Activated T-helper 9 cell treated with anti-CD3 and anti-CD28 coated beads, Interleukin-2, amount 50 U/mL, for 16 hours (primary cell): Measurements from ENCODE around the gene GNAO1.

ENCODE experiments used
- DNase-seq: peaks from one replicate; pipeline ENCODE4 v3.0.0-alpha.2; 2020; ENCODE audit warnings: low read depth

GNAO1 gene

DNA sequence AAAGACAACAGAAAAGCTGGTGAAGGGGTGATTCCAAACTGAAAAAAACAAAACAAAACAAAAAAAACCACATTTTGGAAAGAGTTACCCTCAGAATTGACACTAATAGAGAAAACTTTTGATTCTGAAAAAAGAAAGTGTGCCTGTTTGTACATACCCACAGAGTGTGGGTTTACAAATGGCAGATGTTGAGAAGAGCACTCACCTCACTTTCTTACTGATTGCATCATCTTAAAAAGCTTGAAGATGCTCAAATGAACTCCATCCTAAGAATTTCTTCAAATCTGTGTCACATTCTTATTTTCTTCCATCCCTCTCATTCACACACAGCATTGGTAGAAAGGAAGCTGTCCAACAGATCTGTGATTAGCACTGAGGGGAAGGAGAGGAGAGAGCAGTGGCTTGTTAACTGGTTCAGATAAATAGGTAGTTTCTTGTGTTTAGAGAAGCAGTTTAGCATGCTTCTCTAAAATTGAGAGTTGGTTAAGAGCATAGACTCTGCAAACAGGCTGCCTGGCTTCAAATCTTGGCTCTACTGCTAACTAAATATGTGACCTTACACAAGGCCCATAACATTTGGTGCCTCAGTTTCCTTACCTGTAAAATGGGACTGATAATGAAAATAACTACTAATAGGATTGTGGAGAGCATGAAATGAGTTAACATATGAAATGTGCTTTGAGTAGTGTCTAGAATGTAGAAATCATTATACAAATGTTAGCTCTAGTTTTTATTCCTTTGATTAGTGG lies 6.9 kb downstream of the GNAO1 start:
- no peak for DNase-seq

DNA sequence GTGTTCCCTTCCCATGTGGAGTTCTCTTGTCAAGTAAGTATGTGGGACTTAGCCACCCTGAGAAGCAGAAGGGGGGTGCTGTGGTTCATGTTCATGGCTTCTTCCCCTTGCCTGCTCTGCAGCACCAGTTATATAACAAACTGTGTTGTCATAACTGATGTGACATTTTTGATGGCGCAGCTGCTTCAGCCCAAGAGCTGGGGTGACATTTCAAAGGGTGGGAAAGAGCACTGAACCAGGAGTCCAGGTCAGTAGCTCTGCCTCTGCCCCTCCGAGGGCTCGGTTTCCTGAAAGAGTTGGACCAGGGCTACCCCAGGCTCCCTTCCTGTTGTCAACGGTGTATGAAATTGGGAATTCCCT lies 7.4 kb downstream of the GNAO1 start:
- no peak for DNase-seq

DNA sequence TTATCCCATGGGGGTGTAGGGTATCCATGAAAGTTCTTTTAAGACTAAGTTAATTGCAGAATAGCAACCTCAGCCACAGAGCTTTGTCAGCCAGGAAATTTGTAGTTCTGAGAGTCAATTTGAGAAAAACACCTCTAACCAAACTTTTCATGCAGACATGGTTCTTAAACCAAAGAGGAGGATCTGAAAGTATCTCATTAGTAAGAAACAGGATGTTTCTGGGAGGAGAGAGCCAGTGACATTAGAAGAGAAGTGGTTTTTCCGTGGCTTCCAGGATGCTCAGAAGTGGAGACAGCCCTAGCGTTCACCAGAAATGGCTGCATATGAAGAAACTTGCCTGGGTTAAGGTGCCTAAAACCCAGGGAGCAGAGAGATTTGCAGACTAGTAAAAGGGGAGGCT lies 7.9 kb downstream of the GNAO1 start:
- DNase-seq: no peak

DNA sequence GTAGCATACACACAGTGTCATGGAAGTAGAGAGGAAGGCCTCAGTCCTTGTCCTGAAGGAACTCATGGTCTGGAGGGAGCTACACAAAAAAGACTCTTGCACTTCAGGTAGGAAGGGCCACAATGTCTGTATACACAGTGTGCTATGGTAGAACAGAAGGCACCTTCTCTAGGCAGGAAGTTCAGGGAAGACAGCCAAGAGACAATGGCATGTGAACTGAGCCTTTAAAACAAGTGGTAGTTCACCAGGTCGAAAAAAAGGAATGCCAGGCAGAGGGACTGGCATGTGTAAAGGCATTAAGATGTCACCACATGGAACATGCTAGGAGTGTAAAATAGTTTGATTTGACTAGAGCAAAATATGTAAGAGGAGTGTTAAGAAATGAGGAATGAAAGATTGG lies 9.7 kb downstream of the GNAO1 start:
- DNase-seq: no peak

DNA sequence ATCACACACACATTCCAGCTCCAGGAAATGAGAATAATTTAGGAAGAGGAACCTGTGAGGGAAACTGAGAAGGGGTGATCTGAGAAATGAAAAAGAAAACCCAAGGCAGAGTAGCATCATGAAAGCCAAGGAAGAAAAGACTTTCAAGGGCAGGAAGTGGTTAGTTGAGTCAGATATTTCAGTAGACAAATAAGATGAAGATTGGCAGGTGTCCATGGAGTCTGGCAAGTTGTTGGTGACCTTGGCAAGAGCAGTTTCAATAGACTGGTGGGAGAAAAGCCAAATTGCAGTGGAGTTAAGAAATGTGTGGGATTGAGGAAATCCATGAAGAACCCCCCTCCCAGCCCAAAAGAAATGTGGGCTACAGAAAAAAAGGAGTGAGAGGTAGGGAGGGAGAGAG lies 10.7 kb downstream of the GNAO1 start:
- DNase-seq: no peak

GRCh38 chr16:56203052-56203451 lies 11.8 kb downstream of the GNAO1 start:
- peak; percentile 55 for DNase-seq

GRCh38 chr16:56204816-56205215 lies 13.5 kb downstream of the GNAO1 start:
- DNase-seq: no peak

DNA sequence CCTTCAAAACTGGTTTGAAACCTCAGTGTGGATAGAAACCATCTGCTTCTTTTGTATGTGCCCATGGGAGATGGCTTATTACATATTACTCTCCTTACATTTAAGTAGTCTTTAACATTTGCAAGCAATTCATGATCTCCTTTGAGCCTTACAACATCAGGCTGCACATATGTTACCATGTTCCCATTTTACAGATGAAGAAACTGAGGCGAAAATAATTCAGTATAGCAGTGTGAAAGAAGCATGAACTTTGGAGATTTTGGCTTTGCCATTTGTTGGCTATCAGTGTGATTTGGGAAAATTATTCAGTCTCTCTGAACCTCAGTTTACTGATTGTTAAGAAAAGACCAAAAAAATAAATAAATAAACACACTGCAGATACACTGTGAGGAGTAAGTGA lies 15.7 kb downstream of the GNAO1 start:
- no peak for DNase-seq

GRCh38 chr16:56207421-56207820 lies 16.1 kb downstream of the GNAO1 start:
- no peak for DNase-seq

- no peak for DNase-seq
Measured at GRCh38 chr16:56211435-56211981, 20.2 kb downstream of the GNAO1 start.

- DNase-seq: no peak
Measured at GRCh38 chr16:56212144-56212543, 20.9 kb downstream of the GNAO1 start.

DNA sequence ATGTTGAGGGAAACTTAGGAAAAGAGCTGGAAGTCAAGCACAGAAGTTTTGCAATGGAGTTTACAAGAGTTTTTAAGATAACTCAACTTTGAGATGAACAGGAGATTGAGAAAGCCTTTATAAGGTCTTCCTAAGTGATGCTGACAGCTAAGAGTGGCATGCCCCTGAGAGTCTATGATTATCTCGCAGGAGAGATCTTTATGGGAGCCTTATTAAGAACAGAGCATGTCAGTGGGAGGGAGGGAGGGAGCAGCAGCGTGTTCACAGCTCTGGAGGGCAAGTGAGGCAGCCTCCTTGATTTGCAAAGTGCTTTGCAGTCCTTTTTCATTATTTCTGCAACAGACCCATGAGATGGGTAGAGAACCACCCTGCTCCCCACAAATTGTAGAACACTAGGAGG lies 30.7 kb downstream of the GNAO1 start:
- DNase-seq: no peak

DNA sequence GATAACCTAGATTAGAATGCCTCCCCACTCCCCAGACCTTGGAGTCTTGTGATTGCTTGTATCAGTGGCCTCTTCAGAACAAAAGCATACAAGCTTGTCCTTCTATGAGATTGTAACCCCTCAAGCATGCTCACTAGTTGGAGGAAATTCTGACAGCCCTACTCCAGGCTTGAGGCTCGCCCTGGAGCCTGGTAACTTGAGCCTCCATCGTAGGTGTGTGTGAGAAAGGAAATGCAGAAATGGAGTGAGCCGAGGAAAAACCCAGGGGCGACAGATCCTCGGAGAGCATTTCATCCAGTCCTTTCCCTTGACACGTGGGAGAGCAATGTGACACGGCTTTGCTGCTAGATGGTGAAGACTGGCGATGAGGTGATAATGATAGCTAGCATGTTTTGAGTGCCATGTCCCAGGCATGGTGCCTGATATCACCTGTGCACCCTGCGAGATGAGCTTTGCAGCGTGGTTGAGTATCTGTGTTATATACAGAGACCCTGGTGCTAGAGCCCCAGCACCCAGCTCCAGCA lies 31.2 kb downstream of the GNAO1 start:
- no peak for DNase-seq

DNA sequence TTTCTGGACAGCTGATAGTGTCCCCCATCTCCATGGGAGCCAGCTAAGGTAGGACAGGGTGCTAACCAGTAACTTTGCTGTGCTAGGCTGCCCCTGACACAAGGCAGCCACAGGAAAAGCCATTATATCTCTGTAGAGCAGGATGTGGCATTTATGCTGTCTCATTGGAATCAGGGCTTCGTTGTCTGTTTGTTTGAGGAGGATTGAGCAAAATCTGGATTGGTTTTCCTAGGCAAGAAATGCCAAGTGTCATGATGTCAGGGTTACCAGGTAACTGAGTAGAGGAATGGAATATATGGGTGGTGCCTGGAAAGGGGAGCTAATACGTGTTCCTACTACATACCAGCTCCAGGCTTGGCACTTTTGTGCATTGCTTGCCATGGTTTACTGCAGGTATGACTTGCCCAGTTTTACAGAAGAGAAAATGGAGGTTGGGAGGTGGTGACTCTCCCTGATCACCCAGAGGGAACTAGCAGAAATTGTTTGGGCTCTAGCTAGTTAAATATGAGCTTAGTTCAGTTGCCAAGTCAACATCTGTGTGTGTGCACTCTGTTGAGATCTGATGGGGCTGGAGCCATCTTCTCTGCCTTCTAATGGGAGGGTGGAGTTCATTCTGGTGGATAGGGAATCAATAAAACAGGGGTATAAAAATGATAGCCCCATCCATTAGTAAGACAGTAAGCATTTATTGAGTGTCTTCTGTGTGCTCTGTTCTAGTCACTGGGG lies 33.9 kb downstream of the GNAO1 start:
- DNase-seq: no peak

DNA sequence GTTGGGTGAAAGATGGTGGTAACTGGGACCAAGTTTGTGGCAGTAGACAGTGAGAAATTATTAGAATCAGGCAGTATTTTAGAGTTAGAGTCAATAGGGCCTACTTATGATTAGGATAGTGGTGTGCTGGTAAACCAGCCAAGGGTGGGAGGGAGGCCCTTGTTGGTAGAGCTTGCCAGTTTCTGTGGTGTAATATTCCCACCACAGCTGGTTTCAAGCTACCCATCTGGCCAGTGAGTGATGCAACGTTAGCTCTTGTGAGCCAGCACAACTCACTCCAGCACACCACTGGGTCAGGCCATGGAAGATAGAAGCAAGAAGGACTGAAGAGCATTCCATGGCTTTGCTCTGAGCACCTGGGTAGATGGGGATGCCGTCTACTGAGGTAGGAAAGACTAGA lies 34.9 kb downstream of the GNAO1 start:
- no peak for DNase-seq

- no peak for DNase-seq
Measured at GRCh38 chr16:56226845-56227525, 35.7 kb downstream of the GNAO1 start.

DNA sequence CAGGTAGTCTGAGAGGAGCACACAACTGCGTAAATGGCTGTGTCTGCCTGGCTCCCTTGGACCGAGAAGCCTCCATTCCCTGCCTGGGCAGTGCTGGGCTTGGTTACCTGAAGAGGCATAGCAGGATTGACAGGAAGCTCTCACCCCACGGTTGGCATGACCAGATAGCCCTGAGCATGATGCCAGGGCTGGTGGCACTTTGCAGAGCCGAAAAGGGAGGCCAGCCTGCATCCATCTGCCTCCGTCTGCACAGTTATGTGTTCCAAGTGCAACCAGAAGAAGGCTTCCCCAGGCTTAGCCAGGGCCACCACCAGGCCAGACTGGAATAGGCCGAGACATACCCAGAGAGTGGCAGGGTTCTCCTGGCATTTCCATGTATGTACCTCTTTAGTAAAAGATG lies 36.6 kb downstream of the GNAO1 start:
- no peak for DNase-seq

GRCh38 chr16:56228476-56228875 lies 37.2 kb downstream of the GNAO1 start:
- no peak for DNase-seq

DNA sequence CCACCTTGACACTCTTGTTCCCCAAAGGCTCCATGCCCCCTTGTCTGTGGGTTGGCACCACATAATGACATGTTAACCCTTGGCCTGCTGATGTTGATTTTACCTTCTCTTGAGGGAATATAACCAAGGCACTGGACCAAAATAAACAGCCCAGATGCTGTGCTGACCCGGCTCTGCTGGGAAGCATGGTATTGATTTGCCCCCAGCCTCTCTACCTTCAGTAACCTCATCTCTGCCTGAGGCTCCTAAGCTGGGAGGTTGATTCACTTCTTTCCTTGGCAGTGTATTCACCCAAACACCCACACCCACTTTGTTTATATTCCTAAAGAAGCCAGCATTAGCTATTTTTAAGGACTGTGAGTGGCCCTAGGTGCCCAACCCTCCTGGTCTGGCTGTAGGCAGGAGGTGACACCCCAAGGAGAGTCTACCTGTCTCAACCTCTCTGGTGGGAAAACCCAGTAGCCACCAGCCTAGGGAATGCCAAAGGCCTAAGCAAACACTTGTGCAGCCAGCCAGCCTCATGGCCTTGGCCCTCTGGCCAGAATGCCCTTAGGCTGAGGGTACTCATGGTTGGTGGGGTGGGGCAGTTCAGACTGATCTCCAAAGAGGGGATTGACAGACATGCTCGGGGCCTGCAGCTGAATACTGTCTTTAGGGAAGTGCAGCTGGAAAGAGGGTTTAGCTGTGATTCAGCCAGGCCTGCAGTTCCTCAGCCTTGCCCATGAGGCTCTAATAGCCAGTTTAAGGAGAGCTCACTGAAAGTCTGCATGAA lies 42.7 kb downstream of the GNAO1 start:
- DNase-seq: no peak

GRCh38 chr16:56234737-56235136 lies 43.4 kb downstream of the GNAO1 start:
- no peak for DNase-seq

GRCh38 chr16:56237451-56237930 lies 46.2 kb downstream of the GNAO1 start:
- no peak for DNase-seq

- no peak for DNase-seq
Measured at GRCh38 chr16:56238188-56238587, 46.9 kb downstream of the GNAO1 start.
